Liver (tissue), 3 donors: ENCODE measurements around the gene KCNMA1.

Source experiments
- ATF3 ChIP-seq: IDR thresholded peaks from 2 replicates; pipeline ENCODE4 v1.6.1; 2016; ENCODE audit warnings: antibody characterized with exemption
- EGR1 ChIP-seq, 2 donors: IDR thresholded peaks; 2 replicates each; pipeline ENCODE4 v1.6.1; 2016 to 2018; ENCODE audit warnings: antibody characterized with exemption in 2 of 2, low read depth in 2 of 2
- GABPA ChIP-seq, 2 donors: IDR thresholded peaks in 1 of 2; conservative IDR thresholded peaks in 1 of 2; 2 replicates each; pipeline ENCODE4 v1.6.1; 2016; ENCODE audit warnings: antibody characterized with exemption in 2 of 2, mild to moderate bottlenecking in 1 of 2, moderate library complexity in 1 of 2
- REST ChIP-seq: IDR thresholded peaks from 2 replicates; pipeline ENCODE4 v1.6.1; 2016; ENCODE audit warnings: antibody characterized with exemption, mild to moderate bottlenecking
- SP1 ChIP-seq: IDR thresholded peaks from 2 replicates; pipeline ENCODE4 v1.6.1; 2018; ENCODE audit warnings: antibody characterized with exemption, mild to moderate bottlenecking
- TAF1 ChIP-seq: conservative IDR thresholded peaks from 2 replicates; pipeline ENCODE4 v1.6.1; 2016; ENCODE audit warnings: antibody characterized with exemption, mild to moderate bottlenecking
- ZBTB33 ChIP-seq: IDR thresholded peaks from 2 replicates; pipeline ENCODE4 v1.6.1; 2016; ENCODE audit warnings: antibody characterized with exemption
- TF ChIP-seq, protein P1 (sequence below): fragments of 150-350 bp; IDR thresholded peaks from 2 replicates; pipeline ENCODE4 v1.5.1; 2017; ENCODE audit warnings: improper control_type of control experiment, low read depth, low read length; ENCODE audit not compliant: missing input control
- donor health status: healthy.
- donor health status: healthy.

DNA sequence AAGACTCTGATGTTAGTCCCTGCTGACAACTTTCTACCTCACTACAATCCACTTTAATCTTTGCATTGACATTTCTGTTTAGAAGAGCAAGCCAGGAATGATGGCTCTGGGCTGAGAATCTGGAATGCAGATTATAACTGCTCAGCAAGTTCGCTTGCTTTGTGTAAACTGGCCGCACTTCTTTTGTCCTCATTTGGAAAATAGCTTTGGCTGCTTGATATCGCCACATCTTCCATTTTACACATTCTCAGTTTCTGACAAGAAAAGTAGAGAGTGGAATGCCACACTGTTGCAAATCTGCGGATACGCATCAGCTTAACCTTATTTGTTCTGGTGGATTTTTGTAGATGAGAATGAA is 429.8 kb downstream of the KCNMA1 start:
- TF ChIP-seq TAF1 (no peak), REST (no peak), EGR1 (IDR thresholded peaks at IDR 0.05; ENCODE audit: low read depth in 2 of 2) (no peak), ZBTB33 (no peak), ATF3 (no peak), SP1 (no peak), GABPA (IDR thresholded peaks at IDR 0.05 in 1 of 2, conservative IDR thresholded peaks at IDR 0.05 in 1 of 2) (no peak)
- TF ChIP-seq, protein P1, sequence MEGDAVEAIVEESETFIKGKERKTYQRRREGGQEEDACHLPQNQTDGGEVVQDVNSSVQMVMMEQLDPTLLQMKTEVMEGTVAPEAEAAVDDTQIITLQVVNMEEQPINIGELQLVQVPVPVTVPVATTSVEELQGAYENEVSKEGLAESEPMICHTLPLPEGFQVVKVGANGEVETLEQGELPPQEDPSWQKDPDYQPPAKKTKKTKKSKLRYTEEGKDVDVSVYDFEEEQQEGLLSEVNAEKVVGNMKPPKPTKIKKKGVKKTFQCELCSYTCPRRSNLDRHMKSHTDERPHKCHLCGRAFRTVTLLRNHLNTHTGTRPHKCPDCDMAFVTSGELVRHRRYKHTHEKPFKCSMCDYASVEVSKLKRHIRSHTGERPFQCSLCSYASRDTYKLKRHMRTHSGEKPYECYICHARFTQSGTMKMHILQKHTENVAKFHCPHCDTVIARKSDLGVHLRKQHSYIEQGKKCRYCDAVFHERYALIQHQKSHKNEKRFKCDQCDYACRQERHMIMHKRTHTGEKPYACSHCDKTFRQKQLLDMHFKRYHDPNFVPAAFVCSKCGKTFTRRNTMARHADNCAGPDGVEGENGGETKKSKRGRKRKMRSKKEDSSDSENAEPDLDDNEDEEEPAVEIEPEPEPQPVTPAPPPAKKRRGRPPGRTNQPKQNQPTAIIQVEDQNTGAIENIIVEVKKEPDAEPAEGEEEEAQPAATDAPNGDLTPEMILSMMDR = no peak
